Fibroblast of lung (primary cell): ENCODE results near the gene TAF12. TPM values are rescaled to one million over a fixed set of nuclear protein-coding genes. Genes with fewer than 3 reads are reported as not detected.
"Not testable (repeated sequence)": the region's sequence is repeated elsewhere in the genome, so short reads cannot be mapped to it uniquely, and the experiment has no call there.

Experiments used
- DNase-seq, 2 donors: peaks; one replicate each; pipeline versions ENCODE4 v3.0.0 to v3.0.0-alpha.2; 2010; ENCODE audit warnings: low read depth in 2 of 2
- H2AFZ ChIP-seq: 2 replicates; pipeline ENCODE4 v1.5.1; 2012; ENCODE audit warnings: low read length, control low read depth, inconsistent platforms
- H3K27ac ChIP-seq: 2 replicates; pipeline ENCODE4 v1.5.1; 2011; ENCODE audit warnings: low read length, control low read depth; ENCODE audit not compliant: insufficient read depth
- H3K27me3 ChIP-seq: 2 replicates; pipeline ENCODE4 v1.5.1; 2011; ENCODE audit warnings: mild to moderate bottlenecking, low read length; ENCODE audit not compliant: control insufficient read depth, insufficient read depth
- H3K36me3 ChIP-seq: 2 replicates; pipeline ENCODE4 v1.5.1; 2011; ENCODE audit warnings: low read length; ENCODE audit not compliant: control insufficient read depth, insufficient read depth
- H3K4me1 ChIP-seq: 2 replicates; pipeline ENCODE4 v1.5.1; 2011; ENCODE audit warnings: low read length; ENCODE audit not compliant: control insufficient read depth, insufficient read depth; ENCODE audit errors: extremely low read depth
- H3K4me2 ChIP-seq: 2 replicates; pipeline ENCODE4 v1.5.1; 2011; ENCODE audit warnings: low read length, control low read depth; ENCODE audit not compliant: insufficient read depth; ENCODE audit errors: extremely low read depth
- H3K4me3 ChIP-seq, 4 experiments: fragments of 200-600 bp in 1 of 4; sonication (generic) in 1 of 4; replicated peaks in 1 of 4; 2 replicates each; pipeline ENCODE4 v1.5.1; 2011 to 2016; ENCODE audit warnings: low read length in 4 of 4, low read depth in 3 of 4, mild to moderate bottlenecking in 3 of 4, control low read depth in 2 of 4, inconsistent platforms in 1 of 4, mixed read lengths in 1 of 4; ENCODE audit not compliant: insufficient read depth in 1 of 4; ENCODE audit errors: control extremely low read depth in 1 of 4
- H3K79me2 ChIP-seq: 2 replicates; pipeline ENCODE4 v1.5.1; 2012; ENCODE audit warnings: mild to moderate bottlenecking, low read length, inconsistent platforms; ENCODE audit not compliant: control insufficient read depth, insufficient read depth
- H3K9ac ChIP-seq: 2 replicates; pipeline ENCODE4 v1.5.1; 2011; ENCODE audit warnings: mild to moderate bottlenecking, low read length, control low read depth; ENCODE audit not compliant: insufficient read depth
- H3K9me3 ChIP-seq: 2 replicates; pipeline ENCODE4 v1.5.1; 2012; ENCODE audit warnings: low read depth, low read length; ENCODE audit not compliant: control insufficient read depth, insufficient read depth
- H4K20me1 ChIP-seq: 2 replicates; pipeline ENCODE4 v1.5.1; 2011; ENCODE audit warnings: low read length; ENCODE audit not compliant: control insufficient read depth, insufficient read depth; ENCODE audit errors: extremely low read depth
- CTCF ChIP-seq, 2 donors: IDR thresholded peaks in 1 of 2; conservative IDR thresholded peaks in 1 of 2; 1 replicate in 1 of 2; 2 replicates in 1 of 2; pipeline ENCODE4 v1.5.1; 2011 to 2012; ENCODE audit warnings: low read length in 2 of 2, control low read depth in 1 of 2, inconsistent platforms in 1 of 2, low read depth in 1 of 2, mild to moderate bottlenecking in 1 of 2
- EZH2 ChIP-seq: IDR thresholded peaks from 2 replicates; pipeline ENCODE4 v1.5.1; 2012; ENCODE audit warnings: low read length, control low read depth, mild to moderate bottlenecking; ENCODE audit errors: missing control alignments
- polyA plus RNA-seq, 2 donors: library from polyadenylated mRNA; depleted of rRNA in 1 of 2; stranded (reverse) in 1 of 2; unstranded in 1 of 2; fragments of >200 nt; gene quantifications; 2 replicates each; pipeline ENCODE4 v1.2.1, GENCODE V29; 2011 to 2012; ENCODE audit warnings: missing spikeins in 1 of 2
- total RNA-seq: library from RNA; depleted of rRNA; stranded (reverse); fragments of >200 nt; gene quantifications from 2 replicates; pipeline ENCODE4 v1.2.1, GENCODE V29; 2014

The TAF12 gene
- total and polyA plus RNA-seq, 2 donors (not counting 1 experiment from before 2014, with no cell fraction given): 49.7 to 52.2 TPM

- Histone ChIP-seq H3K36me3 (peaks cover 2% of the 10 kb centered on the region), H3K9ac (no peak overlapping the region), H3K9me3 (no peaks in the 10 kb centered on the region), H3K79me2 (no peaks in the 10 kb centered on the region), H2AFZ (no peak overlapping the region), H3K27ac (no peak overlapping the region), H3K4me1 (no peaks in the 10 kb centered on the region), H3K27me3 (no peaks in the 10 kb centered on the region), H3K4me2 (no peak overlapping the region), H3K4me3 (no peak overlapping the region), H4K20me1 (no peaks in the 10 kb centered on the region)
- no peak for DNase-seq
- TF ChIP-seq CTCF (conservative IDR thresholded peaks at IDR 0.05 in 1 of 2, IDR thresholded peaks at IDR 0.05 in 1 of 2; ENCODE audit: low read depth in 1 of 2, low read length in 2 of 2) (no peak), EZH2 (no peak)
Observed at GRCh38 chr1:28682840-28683239, 40.0 kb upstream of the TAF12 start.

- Histone ChIP-seq H3K36me3 (peaks cover 2% of the 10 kb centered on the region), H4K20me1 (no peaks in the 10 kb centered on the region), H3K9me3 (no peaks in the 10 kb centered on the region), H3K4me3 (no peak overlapping the region), H3K4me2 (no peak overlapping the region), H3K27ac (no peak overlapping the region), H3K4me1 (no peaks in the 10 kb centered on the region), H3K9ac (no peak overlapping the region), H2AFZ (no peak overlapping the region), H3K27me3 (no peaks in the 10 kb centered on the region), H3K79me2 (no peaks in the 10 kb centered on the region)
- DNase-seq: no peak
- TF ChIP-seq CTCF (conservative IDR thresholded peaks at IDR 0.05 in 1 of 2, IDR thresholded peaks at IDR 0.05 in 1 of 2; ENCODE audit: low read depth in 1 of 2, low read length in 2 of 2) (no peak), EZH2 (no peak)
Observed at GRCh38 chr1:28680151-28680550, 37.3 kb upstream of the TAF12 start.

- Histone ChIP-seq H3K4me3 (no peak overlapping the region), H3K27ac (no peak overlapping the region), H3K9ac (no peak overlapping the region), H3K9me3 (no peaks in the 10 kb centered on the region), H3K79me2 (peaks cover 3% of the 10 kb centered on the region), H3K36me3 (no peaks in the 10 kb centered on the region), H3K4me2 (no peak overlapping the region), H3K27me3 (no peaks in the 10 kb centered on the region), H3K4me1 (no peaks in the 10 kb centered on the region), H4K20me1 (no peaks in the 10 kb centered on the region), H2AFZ (no peak overlapping the region)
- TF ChIP-seq CTCF (conservative IDR thresholded peaks at IDR 0.05 in 1 of 2, IDR thresholded peaks at IDR 0.05 in 1 of 2; ENCODE audit: low read depth in 1 of 2, low read length in 2 of 2): no peak
- no peak for TF ChIP-seq EZH2
- no peak for DNase-seq
Observed at GRCh38 chr1:28675924-28676257, 33.0 kb upstream of the TAF12 start.

- H3K27me3 ChIP-seq, H4K20me1 ChIP-seq, H3K79me2 ChIP-seq, H3K9ac ChIP-seq, H3K36me3 ChIP-seq, H3K4me1 ChIP-seq, H3K4me2 ChIP-seq, H3K4me3 ChIP-seq, H2AFZ ChIP-seq, DNase-seq, H3K27ac ChIP-seq, H3K9me3 ChIP-seq: not testable (repeated sequence)
Observed at GRCh38 chr1:28672971-28673370, 30.1 kb upstream of the TAF12 start.
